Nephron (organoid): ENCODE data around the gene RASGEF1B.

Experiments
- H3K27ac Mint-ChIP-seq, 3 experiments: 2 replicates each; pipeline ENCODE4 v1.8.0; 2020; ENCODE audit warnings: mixed read lengths in 3 of 3, mild to moderate bottlenecking in 2 of 3, moderate library complexity in 1 of 3
- H3K27me3 Mint-ChIP-seq: 2 replicates; pipeline ENCODE4 v1.8.0; 2021; ENCODE audit warnings: low read depth, mild to moderate bottlenecking, moderate library complexity, mixed read lengths
- H3K36me3 Mint-ChIP-seq: 2 replicates; pipeline ENCODE4 v1.8.0; 2020; ENCODE audit warnings: low read depth, mixed read lengths
- H3K4me1 Mint-ChIP-seq: 2 replicates; pipeline ENCODE4 v1.8.0; 2020; ENCODE audit warnings: mixed read lengths
- H3K4me3 Mint-ChIP-seq, 3 experiments: 2 replicates each; pipeline ENCODE4 v1.8.0; 2020; ENCODE audit warnings: mild to moderate bottlenecking in 3 of 3, mixed read lengths in 3 of 3, moderate library complexity in 2 of 3
- H3K9me3 Mint-ChIP-seq: 2 replicates; pipeline ENCODE4 v1.8.0; 2020; ENCODE audit warnings: mixed read lengths
- TF ChIP-seq, protein P1 (sequence below), 3 experiments: fragments of 200-600 bp; sonication (generic); IDR thresholded peaks; one replicate each; pipeline ENCODE4 v1.5.0; 2021; ENCODE audit warnings: antibody characterized with exemption in 3 of 3; ENCODE audit not compliant: unreplicated experiment in 3 of 3

The RASGEF1B gene

DNA sequence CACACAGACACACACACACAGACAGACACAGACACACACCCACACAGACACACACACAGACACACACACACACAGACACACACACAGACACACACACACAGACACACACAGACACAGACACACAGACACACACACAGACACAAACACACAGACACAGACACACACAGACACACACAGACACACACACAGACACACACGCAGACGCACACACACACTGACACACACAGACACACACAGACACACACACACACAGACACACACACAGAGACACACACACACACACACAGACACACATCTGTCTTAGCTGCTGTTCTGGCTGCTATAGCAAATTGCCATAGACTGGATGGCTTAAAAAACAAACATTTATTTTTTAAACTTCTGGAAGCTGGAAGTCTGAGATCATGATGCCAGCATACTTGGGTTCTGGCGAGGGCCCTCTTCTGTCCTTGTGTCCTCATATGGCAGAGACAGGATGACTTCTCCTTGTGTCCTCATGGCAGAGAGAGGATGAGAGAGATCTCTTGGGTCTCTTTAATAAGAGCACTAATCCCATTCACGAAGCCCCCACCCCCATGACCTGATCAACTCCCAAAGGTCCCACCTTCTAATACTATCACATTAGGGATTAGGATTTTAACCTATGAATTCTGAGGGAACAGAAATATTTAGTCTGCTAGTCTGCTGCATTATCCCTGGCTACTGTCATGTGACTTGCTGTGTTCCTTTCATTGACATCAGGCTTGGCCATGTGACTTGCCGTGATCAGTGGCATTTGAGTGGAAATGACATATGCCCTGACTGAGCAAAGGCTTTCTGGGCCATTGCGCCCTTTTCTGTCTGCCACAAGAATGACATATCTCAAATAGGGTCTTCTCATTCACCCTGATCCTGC, 32.7 kb upstream of the RASGEF1B start:
- Mint-ChIP-seq H3K4me3 (no peak overlapping the region), H3K9me3 (no peaks in the 10 kb centered on the region), H3K27ac (peak overlapping the region in 1 of 3 experiments; percentile 1), H3K27me3 (no peaks in the 10 kb centered on the region), H3K36me3 (no peaks in the 10 kb centered on the region), H3K4me1 (peaks cover 39% of the 10 kb centered on the region)
- TF ChIP-seq, protein P1, sequence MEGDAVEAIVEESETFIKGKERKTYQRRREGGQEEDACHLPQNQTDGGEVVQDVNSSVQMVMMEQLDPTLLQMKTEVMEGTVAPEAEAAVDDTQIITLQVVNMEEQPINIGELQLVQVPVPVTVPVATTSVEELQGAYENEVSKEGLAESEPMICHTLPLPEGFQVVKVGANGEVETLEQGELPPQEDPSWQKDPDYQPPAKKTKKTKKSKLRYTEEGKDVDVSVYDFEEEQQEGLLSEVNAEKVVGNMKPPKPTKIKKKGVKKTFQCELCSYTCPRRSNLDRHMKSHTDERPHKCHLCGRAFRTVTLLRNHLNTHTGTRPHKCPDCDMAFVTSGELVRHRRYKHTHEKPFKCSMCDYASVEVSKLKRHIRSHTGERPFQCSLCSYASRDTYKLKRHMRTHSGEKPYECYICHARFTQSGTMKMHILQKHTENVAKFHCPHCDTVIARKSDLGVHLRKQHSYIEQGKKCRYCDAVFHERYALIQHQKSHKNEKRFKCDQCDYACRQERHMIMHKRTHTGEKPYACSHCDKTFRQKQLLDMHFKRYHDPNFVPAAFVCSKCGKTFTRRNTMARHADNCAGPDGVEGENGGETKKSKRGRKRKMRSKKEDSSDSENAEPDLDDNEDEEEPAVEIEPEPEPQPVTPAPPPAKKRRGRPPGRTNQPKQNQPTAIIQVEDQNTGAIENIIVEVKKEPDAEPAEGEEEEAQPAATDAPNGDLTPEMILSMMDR (IDR thresholded peaks at IDR 0.05; ENCODE audit: unreplicated experiment in 3 of 3) = no peak

- H3K4me1 Mint-ChIP-seq = peaks cover 37% of the 10 kb centered on the region
- no peak overlapping the region for H3K27ac Mint-ChIP-seq
- H3K36me3 Mint-ChIP-seq = no peaks in the 10 kb centered on the region
- TF ChIP-seq, protein P1 (IDR thresholded peaks at IDR 0.05; ENCODE audit: unreplicated experiment in 3 of 3) = no peak
- no peak overlapping the region for H3K4me3 Mint-ChIP-seq
- no peaks in the 10 kb centered on the region for H3K9me3 Mint-ChIP-seq
- no peaks in the 10 kb centered on the region for H3K27me3 Mint-ChIP-seq
Observed at GRCh38 chr4:81503586-81503985, 31.9 kb upstream of the RASGEF1B start.

- no peaks in the 10 kb centered on the region for H3K36me3 Mint-ChIP-seq
- H3K9me3 Mint-ChIP-seq = no peaks in the 10 kb centered on the region
- peaks cover 28% of the 10 kb centered on the region for H3K4me1 Mint-ChIP-seq
- peak overlapping the region; percentile 8 to 37 (median 24) for H3K27ac Mint-ChIP-seq
- TF ChIP-seq, protein P1 (IDR thresholded peaks at IDR 0.05; ENCODE audit: unreplicated experiment in 3 of 3) = no peak
- H3K27me3 Mint-ChIP-seq = no peaks in the 10 kb centered on the region
- no peak overlapping the region for H3K4me3 Mint-ChIP-seq
Observed at GRCh38 chr4:81502564-81502963, 30.9 kb upstream of the RASGEF1B start.

- Mint-ChIP-seq H3K27me3 (no peaks in the 10 kb centered on the region), H3K27ac (peak overlapping the region; percentile 39 to 68 (median 62)), H3K4me1 (peaks cover 28% of the 10 kb centered on the region), H3K4me3 (no peak overlapping the region), H3K9me3 (no peaks in the 10 kb centered on the region), H3K36me3 (no peaks in the 10 kb centered on the region)
- TF ChIP-seq, protein P1 (IDR thresholded peaks at IDR 0.05; ENCODE audit: unreplicated experiment in 3 of 3) = no peak
Observed at GRCh38 chr4:81499840-81500239, 28.1 kb upstream of the RASGEF1B start.

DNA sequence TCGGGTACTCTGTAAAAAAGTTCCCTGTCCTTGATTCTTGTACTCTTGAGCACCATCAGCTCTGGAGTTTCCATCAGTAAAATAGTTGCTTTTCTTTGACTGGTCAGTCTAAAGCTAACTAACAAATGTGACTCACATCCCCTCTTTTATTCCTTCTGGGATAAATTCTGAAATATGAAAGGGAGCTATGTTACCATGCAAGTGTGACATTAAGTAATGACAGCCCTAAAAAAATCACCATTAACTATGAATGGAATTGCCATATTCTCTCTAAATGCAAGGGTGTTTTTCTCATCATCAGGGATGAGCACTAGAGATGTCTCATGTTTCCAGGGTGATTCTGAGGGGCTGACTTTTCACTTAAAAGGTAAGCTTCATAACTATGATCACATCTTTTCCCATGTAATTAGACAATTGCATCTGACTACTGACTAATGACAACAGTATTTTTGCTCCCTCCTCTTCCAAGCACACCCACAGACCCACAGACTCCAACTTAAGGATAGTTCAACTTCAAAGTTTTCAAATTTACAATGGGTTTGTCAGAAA, 26.9 kb upstream of the RASGEF1B start:
- H3K27ac Mint-ChIP-seq = peak overlapping the region in 1 of 3 experiments; percentile 23
- no peaks in the 10 kb centered on the region for H3K27me3 Mint-ChIP-seq
- H3K4me3 Mint-ChIP-seq = no peak overlapping the region
- H3K36me3 Mint-ChIP-seq = no peaks in the 10 kb centered on the region
- peaks cover 21% of the 10 kb centered on the region for H3K4me1 Mint-ChIP-seq
- H3K9me3 Mint-ChIP-seq = no peaks in the 10 kb centered on the region
- TF ChIP-seq, protein P1 (IDR thresholded peaks at IDR 0.05; ENCODE audit: unreplicated experiment in 3 of 3) = no peak
